ENCODE measurements around the gene PLA2G2F.

Gene PLA2G2F

DNA sequence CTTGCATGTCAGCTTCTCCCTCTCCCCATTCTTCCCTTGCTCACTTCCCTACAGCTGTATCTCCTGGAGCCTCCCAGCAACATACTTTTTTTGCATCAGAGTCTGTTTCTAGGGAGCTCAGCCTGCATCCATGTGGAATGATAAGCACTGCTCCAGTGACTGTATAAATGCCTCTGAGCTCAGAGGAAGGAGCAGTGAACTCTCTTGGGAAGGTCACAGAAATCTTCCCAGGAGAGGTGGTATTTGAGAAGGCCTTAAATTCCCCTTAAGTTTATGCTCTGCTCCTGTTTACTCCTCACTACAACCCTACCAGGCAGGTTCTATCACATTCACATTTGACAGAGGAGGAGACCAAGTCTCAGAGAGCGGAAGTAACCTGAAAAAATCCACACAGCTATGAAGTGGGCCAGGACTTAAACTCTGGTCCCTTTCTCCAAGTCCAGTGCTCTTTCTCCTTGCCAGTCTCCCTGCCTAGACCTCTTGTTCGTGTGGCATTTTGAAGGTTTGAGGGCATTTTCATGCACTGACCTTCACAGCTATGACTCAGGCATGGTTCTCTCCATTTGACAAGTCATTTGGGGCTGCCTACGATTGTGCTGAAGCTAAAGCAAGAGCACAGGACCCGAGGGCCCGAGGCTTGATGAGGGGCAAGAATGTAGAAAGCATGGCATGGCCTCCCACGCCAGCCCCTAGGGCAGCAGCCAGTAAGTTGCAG is 41.2 kb downstream of the PLA2G2F start:
- Histone ChIP-seq H3K36me3 (ENCODE audit: control insufficient read depth, low read length) (no peaks in the 10 kb centered on the region), H3K4me2 (ENCODE audit: low read length) (no peak overlapping the region), H3K4me1 (ENCODE audit: control insufficient read depth, low read length) (peaks cover 8% of the 10 kb centered on the region), H3K27me3 (ENCODE audit: control insufficient read depth, low read length) (peaks cover 3% of the 10 kb centered on the region; the same call in 1 of the 2 replicates), H4K20me1 (ENCODE audit: control insufficient read depth, insufficient read depth, low read depth, low read length) (no peaks in the 10 kb centered on the region), H3F3A (ENCODE audit: control insufficient read depth, insufficient read depth) (no peaks in the 10 kb centered on the region), H3K9me3 (ENCODE audit: control insufficient read depth, insufficient read depth, low read length) (peaks cover 6% of the 10 kb centered on the region; the same call in 1 of the 2 replicates), H3K27ac (ENCODE audit: low read depth, low read length) (no peak overlapping the region), H3K9me2 (replicated peaks; ENCODE audit: control insufficient read depth, low read length) (no peaks in the 10 kb centered on the region), H3K4me3 (ENCODE audit: low read length) (no peak overlapping the region), H3K79me2 (ENCODE audit: control insufficient read depth, low read length) (no peaks in the 10 kb centered on the region)
- TF ChIP-seq, protein P1, sequence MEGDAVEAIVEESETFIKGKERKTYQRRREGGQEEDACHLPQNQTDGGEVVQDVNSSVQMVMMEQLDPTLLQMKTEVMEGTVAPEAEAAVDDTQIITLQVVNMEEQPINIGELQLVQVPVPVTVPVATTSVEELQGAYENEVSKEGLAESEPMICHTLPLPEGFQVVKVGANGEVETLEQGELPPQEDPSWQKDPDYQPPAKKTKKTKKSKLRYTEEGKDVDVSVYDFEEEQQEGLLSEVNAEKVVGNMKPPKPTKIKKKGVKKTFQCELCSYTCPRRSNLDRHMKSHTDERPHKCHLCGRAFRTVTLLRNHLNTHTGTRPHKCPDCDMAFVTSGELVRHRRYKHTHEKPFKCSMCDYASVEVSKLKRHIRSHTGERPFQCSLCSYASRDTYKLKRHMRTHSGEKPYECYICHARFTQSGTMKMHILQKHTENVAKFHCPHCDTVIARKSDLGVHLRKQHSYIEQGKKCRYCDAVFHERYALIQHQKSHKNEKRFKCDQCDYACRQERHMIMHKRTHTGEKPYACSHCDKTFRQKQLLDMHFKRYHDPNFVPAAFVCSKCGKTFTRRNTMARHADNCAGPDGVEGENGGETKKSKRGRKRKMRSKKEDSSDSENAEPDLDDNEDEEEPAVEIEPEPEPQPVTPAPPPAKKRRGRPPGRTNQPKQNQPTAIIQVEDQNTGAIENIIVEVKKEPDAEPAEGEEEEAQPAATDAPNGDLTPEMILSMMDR (IDR thresholded peaks at IDR 0.05; ENCODE audit: low read depth, low read length, poor library complexity, severe bottlenecking) = no peak
- TF ChIP-seq EZH2phosphoT487 (IDR thresholded peaks at IDR 0.05; ENCODE audit: borderline replicate concordance, low read length) = no peak

DNA sequence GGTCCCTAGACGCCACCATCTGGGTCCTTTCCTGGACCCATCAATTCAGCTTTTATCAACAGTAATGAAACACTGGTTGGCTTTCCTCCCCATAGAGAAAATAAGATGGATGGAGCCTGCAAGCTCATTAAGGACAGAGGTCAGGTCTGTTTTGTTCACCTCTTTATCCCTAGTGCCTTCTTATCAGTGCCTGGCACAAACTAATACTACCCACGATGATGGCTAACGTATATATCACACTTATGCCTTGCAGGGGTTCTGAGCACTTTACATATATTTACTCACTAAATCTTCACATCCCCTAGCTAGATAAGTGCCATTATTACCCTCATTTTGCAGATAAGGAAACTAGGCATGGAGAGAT is 41.7 kb downstream of the PLA2G2F start:
- H3K27ac ChIP-seq (ENCODE audit: low read depth, low read length) = no peak overlapping the region

DNA sequence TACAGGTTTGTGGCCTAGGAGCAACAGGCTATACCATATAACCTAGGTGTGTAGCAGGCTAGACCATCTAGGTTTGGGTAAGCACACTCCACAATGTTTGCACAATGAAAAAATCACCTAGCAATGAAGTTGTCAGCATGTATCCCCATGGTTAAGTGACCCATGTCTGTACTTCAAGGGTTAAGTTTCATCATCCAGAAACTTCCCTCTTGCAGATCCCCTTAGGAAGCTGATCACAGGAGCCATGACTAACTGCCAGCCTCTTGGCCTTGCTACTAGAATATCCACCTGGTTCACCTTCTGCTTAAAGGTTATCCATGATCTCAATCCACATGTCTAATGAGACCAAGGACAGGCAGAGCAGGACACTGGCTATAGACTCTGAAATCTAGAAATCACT is 43.3 kb downstream of the PLA2G2F start:
- H3K4me1 ChIP-seq (ENCODE audit: control insufficient read depth, low read length) = peaks cover 20% of the 10 kb centered on the region
- H3K27me3 ChIP-seq (ENCODE audit: control insufficient read depth, low read length) = peaks cover 6% of the 10 kb centered on the region; the same call in 1 of the 2 replicates
- no peaks in the 10 kb centered on the region for H4K20me1 ChIP-seq (ENCODE audit: control insufficient read depth, insufficient read depth, low read depth, low read length)
- H3K4me2 ChIP-seq (ENCODE audit: low read length) = no peak overlapping the region
- no peaks in the 10 kb centered on the region for H3K79me2 ChIP-seq (ENCODE audit: control insufficient read depth, low read length)
- peaks cover 6% of the 10 kb centered on the region; the same call in 1 of the 2 replicates for H3K9me3 ChIP-seq (ENCODE audit: control insufficient read depth, insufficient read depth, low read length)
- H3K27ac ChIP-seq (ENCODE audit: low read depth, low read length) = no peak overlapping the region
- no peak overlapping the region for H3K4me3 ChIP-seq (ENCODE audit: low read length)
- H3F3A ChIP-seq (ENCODE audit: control insufficient read depth, insufficient read depth) = no peaks in the 10 kb centered on the region
- no peak for TF ChIP-seq EZH2phosphoT487 (IDR thresholded peaks at IDR 0.05; ENCODE audit: borderline replicate concordance, low read length)
- TF ChIP-seq, protein P1 (IDR thresholded peaks at IDR 0.05; ENCODE audit: low read depth, low read length, poor library complexity, severe bottlenecking) = no peak
- no peaks in the 10 kb centered on the region for H3K9me2 ChIP-seq (replicated peaks; ENCODE audit: control insufficient read depth, low read length)
- H3K36me3 ChIP-seq (ENCODE audit: control insufficient read depth, low read length) = no peaks in the 10 kb centered on the region

More for the DNA sequence above, 41.7 kb downstream of the PLA2G2F start:
- Histone ChIP-seq H3K27me3 (ENCODE audit: control insufficient read depth, low read length) (peaks cover 6% of the 10 kb centered on the region; the same call in 1 of the 2 replicates), H3K79me2 (ENCODE audit: control insufficient read depth, low read length) (no peaks in the 10 kb centered on the region), H3K4me3 (ENCODE audit: low read length) (no peak overlapping the region), H3K9me2 (replicated peaks; ENCODE audit: control insufficient read depth, low read length) (no peaks in the 10 kb centered on the region), H4K20me1 (ENCODE audit: control insufficient read depth, insufficient read depth, low read depth, low read length) (no peaks in the 10 kb centered on the region), H3K9me3 (ENCODE audit: control insufficient read depth, insufficient read depth, low read length) (peaks cover 6% of the 10 kb centered on the region; the same call in 1 of the 2 replicates), H3K4me1 (ENCODE audit: control insufficient read depth, low read length) (peaks cover 13% of the 10 kb centered on the region), H3F3A (ENCODE audit: control insufficient read depth, insufficient read depth) (no peaks in the 10 kb centered on the region), H3K36me3 (ENCODE audit: control insufficient read depth, low read length) (no peaks in the 10 kb centered on the region), H3K4me2 (ENCODE audit: low read length) (no peak overlapping the region)
- TF ChIP-seq, protein P1 (IDR thresholded peaks at IDR 0.05; ENCODE audit: low read depth, low read length, poor library complexity, severe bottlenecking) = no peak
- TF ChIP-seq EZH2phosphoT487 (IDR thresholded peaks at IDR 0.05; ENCODE audit: borderline replicate concordance, low read length) = no peak
